ENCODE results near the gene FAM135A.

Gene FAM135A

DNA sequence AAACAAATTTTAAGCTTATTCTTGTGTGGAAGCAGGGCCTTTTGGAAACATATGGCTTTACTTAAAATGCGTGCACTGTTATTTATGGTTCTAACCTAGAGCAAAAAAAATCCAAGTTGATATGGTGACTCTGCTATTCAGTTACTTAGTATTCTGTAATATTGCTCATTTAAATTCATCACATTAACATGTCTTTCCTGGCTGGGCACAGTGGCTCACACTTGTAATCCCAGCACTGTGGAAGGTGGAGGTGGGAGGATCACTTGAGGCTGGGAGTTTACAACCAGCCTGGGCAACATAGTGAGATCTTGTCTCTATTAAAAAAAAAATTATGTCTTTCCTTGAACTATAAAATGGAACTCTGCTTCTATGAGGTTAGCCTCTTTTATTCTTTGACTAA is 95.6 kb downstream of the FAM135A start:
- TF ChIP-seq, protein P1, sequence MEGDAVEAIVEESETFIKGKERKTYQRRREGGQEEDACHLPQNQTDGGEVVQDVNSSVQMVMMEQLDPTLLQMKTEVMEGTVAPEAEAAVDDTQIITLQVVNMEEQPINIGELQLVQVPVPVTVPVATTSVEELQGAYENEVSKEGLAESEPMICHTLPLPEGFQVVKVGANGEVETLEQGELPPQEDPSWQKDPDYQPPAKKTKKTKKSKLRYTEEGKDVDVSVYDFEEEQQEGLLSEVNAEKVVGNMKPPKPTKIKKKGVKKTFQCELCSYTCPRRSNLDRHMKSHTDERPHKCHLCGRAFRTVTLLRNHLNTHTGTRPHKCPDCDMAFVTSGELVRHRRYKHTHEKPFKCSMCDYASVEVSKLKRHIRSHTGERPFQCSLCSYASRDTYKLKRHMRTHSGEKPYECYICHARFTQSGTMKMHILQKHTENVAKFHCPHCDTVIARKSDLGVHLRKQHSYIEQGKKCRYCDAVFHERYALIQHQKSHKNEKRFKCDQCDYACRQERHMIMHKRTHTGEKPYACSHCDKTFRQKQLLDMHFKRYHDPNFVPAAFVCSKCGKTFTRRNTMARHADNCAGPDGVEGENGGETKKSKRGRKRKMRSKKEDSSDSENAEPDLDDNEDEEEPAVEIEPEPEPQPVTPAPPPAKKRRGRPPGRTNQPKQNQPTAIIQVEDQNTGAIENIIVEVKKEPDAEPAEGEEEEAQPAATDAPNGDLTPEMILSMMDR (IDR thresholded peaks at IDR 0.05; ENCODE audit: control insufficient read depth, insufficient read depth, low read depth, low read length, missing control alignments): no peak
- H3K4me3 ChIP-seq (ENCODE audit: control insufficient read depth, low read depth, low read length): no peak overlapping the region
- no peak for DNase-seq (ENCODE audit: low read depth)

DNA sequence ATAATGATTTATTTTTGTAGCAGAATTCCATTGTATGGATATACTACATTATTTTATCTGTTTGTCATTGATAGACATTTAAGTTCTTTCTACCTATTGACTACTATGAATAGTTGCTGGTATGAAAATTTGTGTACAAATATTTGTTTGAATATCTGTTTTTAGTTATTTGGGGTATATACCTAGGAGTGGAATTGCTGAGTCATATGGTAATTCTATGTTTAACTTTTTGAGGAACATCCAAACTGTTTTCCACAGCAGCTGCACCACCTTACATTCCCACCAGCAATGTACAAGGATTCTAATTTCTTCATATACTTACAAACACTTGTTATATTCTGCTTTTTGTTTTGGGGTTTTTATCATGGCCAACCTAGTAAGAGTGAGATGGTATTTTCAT is 97.3 kb downstream of the FAM135A start:
- no peak overlapping the region for H3K4me3 ChIP-seq (ENCODE audit: control insufficient read depth, low read depth, low read length)
- TF ChIP-seq, protein P1 (IDR thresholded peaks at IDR 0.05; ENCODE audit: control insufficient read depth, insufficient read depth, low read depth, low read length, missing control alignments): no peak
- DNase-seq (ENCODE audit: low read depth): no peak

DNA sequence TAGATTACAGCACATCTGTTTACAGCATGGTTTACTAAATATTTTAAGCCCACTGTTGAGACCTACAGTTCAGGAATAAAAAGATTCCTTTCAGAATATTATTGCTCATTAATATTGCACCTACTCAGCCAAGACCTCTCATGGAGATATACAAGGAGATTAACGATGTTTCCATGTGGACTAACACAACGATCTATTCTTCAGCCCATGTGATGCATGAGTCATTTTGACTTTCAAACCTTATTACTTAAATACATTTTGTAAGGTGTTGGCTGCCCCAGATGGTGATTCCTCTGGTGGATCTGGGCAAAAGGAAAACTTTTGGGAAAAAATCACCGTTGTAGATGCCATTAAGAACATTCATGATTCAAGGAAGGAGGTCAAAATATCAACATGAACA is 105.4 kb downstream of the FAM135A start:
- no peak overlapping the region for H3K4me3 ChIP-seq (ENCODE audit: control insufficient read depth, low read depth, low read length)
- DNase-seq (ENCODE audit: low read depth): no peak
- TF ChIP-seq, protein P1 (IDR thresholded peaks at IDR 0.05; ENCODE audit: control insufficient read depth, insufficient read depth, low read depth, low read length, missing control alignments): no peak

DNA sequence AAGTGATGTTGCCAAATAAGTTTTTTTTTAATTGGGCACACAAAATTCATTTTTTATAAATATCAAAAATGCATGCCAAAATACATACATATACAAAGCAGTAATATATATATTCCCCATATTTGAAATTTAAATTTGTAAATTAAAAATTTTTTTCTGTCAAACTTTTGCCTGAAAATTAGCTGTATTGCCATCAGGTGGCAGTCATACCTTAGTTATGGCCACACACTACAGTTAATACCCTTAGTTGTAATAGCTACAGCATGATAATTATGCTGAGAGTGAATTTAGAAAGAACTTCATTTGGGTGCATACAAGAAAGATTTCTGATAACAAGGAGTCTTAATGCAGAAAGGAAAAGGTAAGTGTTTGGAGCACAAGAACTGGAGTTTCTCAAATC is 107.3 kb downstream of the FAM135A start:
- DNase-seq (ENCODE audit: low read depth): no peak
- no peak overlapping the region for H3K4me3 ChIP-seq (ENCODE audit: control insufficient read depth, low read depth, low read length)
- TF ChIP-seq, protein P1 (IDR thresholded peaks at IDR 0.05; ENCODE audit: control insufficient read depth, insufficient read depth, low read depth, low read length, missing control alignments): peak; percentile 19

DNA sequence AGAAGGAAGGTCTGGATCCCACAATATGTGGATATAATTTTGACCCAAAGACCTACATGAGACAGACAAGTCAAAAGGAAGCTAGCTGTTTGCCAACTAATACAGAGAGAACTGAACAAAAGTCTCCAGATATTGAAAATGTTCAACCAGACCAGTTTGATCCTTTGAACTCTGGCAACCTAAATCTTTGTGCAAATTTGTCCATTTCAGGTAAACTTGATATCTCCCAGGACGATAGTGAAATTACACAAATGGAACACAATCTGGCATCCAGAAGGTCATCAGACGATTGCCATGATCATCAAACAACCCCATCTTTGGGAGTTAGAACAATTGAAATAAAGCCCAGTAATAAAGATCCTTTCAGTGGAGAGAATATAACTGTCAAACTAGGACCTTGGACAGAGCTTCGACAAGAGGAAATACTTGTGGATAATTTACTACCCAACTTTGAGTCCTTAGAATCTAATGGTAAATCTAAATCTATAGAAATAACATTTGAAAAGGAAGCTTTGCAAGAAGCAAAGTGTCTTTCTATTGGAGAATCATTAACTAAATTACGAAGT is 111.5 kb downstream of the FAM135A start:
- TF ChIP-seq, protein P1 (IDR thresholded peaks at IDR 0.05; ENCODE audit: control insufficient read depth, insufficient read depth, low read depth, low read length, missing control alignments): no peak
- DNase-seq (ENCODE audit: low read depth): no peak
- no peak overlapping the region for H3K4me3 ChIP-seq (ENCODE audit: control insufficient read depth, low read depth, low read length)

DNA sequence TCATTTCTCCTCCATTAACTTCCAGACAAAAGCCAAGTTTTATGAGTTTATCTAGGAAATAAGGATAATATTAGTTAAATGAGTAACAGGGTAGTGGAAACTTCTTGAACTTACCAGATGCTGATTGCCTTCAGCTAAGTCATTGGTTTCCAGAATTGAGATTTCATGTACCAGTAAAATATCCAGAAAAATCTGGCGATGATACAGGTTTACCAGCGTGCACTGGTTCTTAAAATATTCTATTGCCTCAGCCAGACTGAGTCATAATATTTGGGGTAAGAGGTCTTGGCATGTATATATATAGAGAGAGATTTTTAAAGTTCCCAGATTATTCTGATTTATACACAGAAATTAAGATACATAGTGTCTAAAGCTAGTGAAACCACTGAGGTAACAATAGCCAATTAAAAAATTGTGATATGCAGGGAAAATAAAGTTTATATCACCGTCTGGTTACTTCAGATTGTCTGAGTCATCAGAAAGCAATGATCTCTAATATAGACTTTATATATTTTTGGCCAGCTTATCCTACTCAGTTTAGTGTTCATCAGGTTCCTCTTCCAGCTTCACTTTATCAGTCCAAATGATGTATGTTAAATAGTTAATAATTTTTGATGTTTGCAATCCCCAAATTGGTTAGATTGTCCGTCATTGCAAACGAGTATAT is 113.9 kb downstream of the FAM135A start:
- DNase-seq (ENCODE audit: low read depth): peak; percentile 37
- no peak overlapping the region for H3K4me3 ChIP-seq (ENCODE audit: control insufficient read depth, low read depth, low read length)
- TF ChIP-seq, protein P1 (IDR thresholded peaks at IDR 0.05; ENCODE audit: control insufficient read depth, insufficient read depth, low read depth, low read length, missing control alignments): no peak

Measured in AG09309 (cell line).